Measurements from ENCODE around the gene TMOD1.

TMOD1 gene

DNA sequence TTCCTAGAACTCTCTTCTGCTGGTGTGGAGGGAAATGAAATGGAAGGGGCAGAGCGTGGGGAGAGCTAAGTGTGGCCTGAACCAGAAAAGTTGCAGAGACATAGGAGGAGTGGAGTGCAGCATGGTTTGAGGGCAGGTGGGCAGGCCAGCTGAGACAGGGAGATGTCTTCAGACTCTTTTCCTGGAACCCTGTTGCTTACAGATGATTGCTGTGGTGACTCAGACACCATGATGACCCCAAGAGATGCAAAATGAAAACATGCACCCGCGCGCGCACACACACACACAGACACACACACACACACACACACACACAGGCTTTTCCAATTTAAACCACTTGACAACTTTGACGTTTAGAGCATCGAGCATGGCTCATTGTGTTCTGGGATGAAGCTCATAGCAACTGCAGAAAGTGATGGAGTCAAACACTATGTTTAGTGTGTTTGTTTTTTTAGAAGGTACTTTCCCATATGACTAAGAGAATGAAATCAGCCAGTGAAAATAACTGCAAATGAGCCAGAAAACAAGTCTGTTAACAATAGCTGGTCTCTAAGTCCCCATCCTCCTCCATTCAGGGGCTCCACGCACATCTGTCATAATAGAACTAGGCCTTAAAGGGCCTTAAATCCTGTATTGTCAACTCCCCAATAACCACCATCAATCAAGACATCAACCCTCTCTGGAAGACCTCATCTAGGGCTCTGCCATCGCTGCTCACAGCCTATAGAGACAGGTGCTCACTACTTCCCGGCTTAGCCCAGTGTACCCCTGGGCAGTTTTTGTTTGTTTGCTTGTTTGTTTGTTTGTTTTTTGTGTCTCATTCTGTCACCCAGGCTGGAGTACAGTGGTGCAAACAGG, 9.6 kb downstream of the TMOD1 start:
- H3K9me3 ChIP-seq (ENCODE audit: control insufficient read depth, low read length), result no peaks in the 10 kb centered on the region
- DNase-seq (ENCODE audit: low read depth), result peak; percentile 26
- peaks cover 2% of the 10 kb centered on the region for H3K4me1 ChIP-seq (ENCODE audit: control insufficient read depth, insufficient read depth, low read length)
- no peak overlapping the region for H3K9ac ChIP-seq (ENCODE audit: low read length)
- H3K36me3 ChIP-seq (ENCODE audit: control insufficient read depth, insufficient read depth, low read length, severe bottlenecking), result no peaks in the 10 kb centered on the region
- peaks cover 13% of the 10 kb centered on the region for H3K27me3 ChIP-seq (replicated peaks; ENCODE audit: control insufficient read depth, insufficient read depth, low read length)
- no peak overlapping the region for H3K4me3 ChIP-seq (ENCODE audit: low read length)

DNA sequence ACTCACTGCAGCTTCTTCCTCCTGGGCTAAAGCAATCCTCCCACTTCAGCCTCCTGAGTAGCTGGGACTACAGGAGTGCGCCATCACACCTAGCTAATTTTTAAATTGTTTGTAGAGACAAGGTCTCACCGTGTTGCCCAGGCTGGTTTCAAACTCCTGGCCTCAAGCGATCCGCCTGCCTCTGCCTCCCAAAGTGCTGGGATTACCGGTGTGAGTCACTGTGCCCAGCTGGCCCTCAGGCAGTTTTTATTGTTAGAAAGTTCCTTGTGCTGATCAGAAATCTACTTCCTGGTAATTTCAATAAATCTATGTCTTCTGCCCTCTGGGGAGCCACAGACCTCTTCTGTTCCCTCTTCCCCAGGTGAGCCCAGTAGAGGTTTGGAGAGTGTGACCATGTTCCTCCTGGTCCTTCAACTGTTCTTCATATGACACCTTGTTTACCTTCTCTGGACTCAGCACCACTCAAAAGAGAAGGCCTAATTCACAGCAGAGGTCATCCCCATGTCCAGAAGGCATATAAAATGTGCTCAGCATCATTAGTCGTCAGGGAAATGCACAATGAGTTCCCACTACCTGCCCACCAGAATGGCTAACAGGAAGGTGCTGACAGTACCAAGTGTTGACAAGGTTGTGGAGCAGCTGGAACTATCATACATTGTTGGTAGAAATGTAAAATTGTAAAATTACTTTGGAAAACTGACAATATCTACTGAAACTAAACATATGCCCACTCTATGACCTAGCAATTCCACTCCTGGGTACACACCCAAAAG, 10.4 kb downstream of the TMOD1 start:
- Histone ChIP-seq H3K9ac (ENCODE audit: low read length) (no peak overlapping the region), H3K4me1 (ENCODE audit: control insufficient read depth, insufficient read depth, low read length) (peaks cover 2% of the 10 kb centered on the region), H3K36me3 (ENCODE audit: control insufficient read depth, insufficient read depth, low read length, severe bottlenecking) (no peaks in the 10 kb centered on the region), H3K9me3 (ENCODE audit: control insufficient read depth, low read length) (no peaks in the 10 kb centered on the region), H3K27me3 (replicated peaks; ENCODE audit: control insufficient read depth, insufficient read depth, low read length) (peaks cover 14% of the 10 kb centered on the region), H3K4me3 (ENCODE audit: low read length) (no peak overlapping the region)
- no peak for DNase-seq (ENCODE audit: low read depth)

DNA sequence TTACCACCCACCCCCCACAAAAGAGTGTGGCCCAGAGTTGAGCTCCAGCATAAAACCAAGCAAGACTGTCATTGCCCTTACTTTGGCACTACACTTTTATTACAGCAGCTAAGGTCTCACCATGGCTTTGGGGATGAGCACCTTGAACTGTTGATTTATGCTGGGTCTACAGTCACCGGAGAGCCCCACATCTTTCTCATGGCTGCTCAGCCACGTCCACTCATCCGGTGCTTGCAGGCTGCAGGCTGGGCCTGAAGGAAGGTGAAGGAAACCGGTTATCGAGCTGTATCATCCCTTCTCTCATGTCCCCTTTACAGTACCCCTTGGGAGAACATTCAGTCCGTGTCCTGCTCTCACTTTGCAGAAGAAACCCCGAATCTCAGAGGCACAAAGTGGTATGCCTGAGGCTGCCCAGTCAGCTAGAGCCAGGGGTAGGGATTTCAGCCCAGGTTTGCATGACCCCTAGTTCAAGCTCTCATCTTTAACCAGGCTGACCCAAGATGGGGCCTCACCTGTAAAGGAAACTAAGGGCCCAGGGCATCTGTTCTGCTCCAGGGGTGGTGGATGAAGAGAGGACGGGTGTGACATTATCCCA, 11.6 kb downstream of the TMOD1 start:
- H3K27me3 ChIP-seq (replicated peaks; ENCODE audit: control insufficient read depth, insufficient read depth, low read length), result peaks cover 14% of the 10 kb centered on the region
- H3K36me3 ChIP-seq (ENCODE audit: control insufficient read depth, insufficient read depth, low read length, severe bottlenecking), result no peaks in the 10 kb centered on the region
- H3K4me3 ChIP-seq (ENCODE audit: low read length), result no peak overlapping the region
- H3K9me3 ChIP-seq (ENCODE audit: control insufficient read depth, low read length), result no peaks in the 10 kb centered on the region
- peaks cover 2% of the 10 kb centered on the region for H3K4me1 ChIP-seq (ENCODE audit: control insufficient read depth, insufficient read depth, low read length)
- no peak for DNase-seq (ENCODE audit: low read depth)
- no peak overlapping the region for H3K9ac ChIP-seq (ENCODE audit: low read length)

DNA sequence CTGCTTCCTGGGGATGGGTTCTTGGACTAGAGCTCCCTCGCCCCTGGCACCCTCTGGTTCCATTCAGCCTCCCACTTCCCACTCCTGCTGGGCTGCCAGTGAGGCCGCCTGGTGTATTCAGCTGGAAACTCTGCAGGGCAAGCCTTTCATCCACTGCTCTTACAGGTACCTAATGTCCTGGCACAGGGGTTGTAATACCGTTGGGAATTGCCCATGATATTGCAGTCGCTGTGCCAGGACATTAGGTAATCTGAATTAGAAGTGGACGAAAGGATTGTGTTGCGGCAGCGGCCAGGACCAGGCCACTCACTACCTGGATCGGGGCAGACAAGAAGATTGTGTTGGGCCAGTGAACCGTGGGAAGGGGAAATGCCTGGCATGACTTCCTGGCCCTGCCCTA, 13.1 kb downstream of the TMOD1 start:
- Histone ChIP-seq H3K9ac (ENCODE audit: low read length) (no peak overlapping the region), H3K9me3 (ENCODE audit: control insufficient read depth, low read length) (no peaks in the 10 kb centered on the region), H3K4me1 (ENCODE audit: control insufficient read depth, insufficient read depth, low read length) (peaks cover 5% of the 10 kb centered on the region), H3K4me3 (ENCODE audit: low read length) (no peak overlapping the region), H3K36me3 (ENCODE audit: control insufficient read depth, insufficient read depth, low read length, severe bottlenecking) (no peaks in the 10 kb centered on the region), H3K27me3 (replicated peaks; ENCODE audit: control insufficient read depth, insufficient read depth, low read length) (peaks cover 14% of the 10 kb centered on the region)
- DNase-seq (ENCODE audit: low read depth), result no peak

DNA sequence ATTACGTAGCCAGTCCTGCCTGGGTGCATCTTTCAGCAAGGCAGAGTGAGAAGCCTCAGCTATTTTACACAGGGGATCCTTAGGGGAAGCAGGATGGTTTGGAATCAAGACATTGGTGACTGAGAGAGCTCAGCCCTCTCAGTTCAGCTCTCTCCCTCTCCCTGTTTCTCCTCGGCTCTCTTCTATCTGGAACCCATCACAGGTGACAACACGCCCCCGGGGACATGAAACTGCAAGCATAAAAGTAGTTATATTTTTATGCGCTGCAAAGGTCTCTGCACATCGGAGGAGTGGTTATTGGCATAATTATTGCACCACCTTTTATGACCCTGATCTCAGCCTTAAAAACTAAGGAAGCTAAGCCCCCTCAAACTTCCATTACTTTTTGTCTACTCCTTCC, 14.2 kb downstream of the TMOD1 start:
- Histone ChIP-seq H3K4me3 (ENCODE audit: low read length) (no peak overlapping the region), H3K27me3 (replicated peaks; ENCODE audit: control insufficient read depth, insufficient read depth, low read length) (peaks cover 14% of the 10 kb centered on the region), H3K4me1 (ENCODE audit: control insufficient read depth, insufficient read depth, low read length) (peaks cover 4% of the 10 kb centered on the region), H3K9ac (ENCODE audit: low read length) (no peak overlapping the region), H3K36me3 (ENCODE audit: control insufficient read depth, insufficient read depth, low read length, severe bottlenecking) (no peaks in the 10 kb centered on the region), H3K9me3 (ENCODE audit: control insufficient read depth, low read length) (no peaks in the 10 kb centered on the region)
- DNase-seq (ENCODE audit: low read depth), result no peak

DNA sequence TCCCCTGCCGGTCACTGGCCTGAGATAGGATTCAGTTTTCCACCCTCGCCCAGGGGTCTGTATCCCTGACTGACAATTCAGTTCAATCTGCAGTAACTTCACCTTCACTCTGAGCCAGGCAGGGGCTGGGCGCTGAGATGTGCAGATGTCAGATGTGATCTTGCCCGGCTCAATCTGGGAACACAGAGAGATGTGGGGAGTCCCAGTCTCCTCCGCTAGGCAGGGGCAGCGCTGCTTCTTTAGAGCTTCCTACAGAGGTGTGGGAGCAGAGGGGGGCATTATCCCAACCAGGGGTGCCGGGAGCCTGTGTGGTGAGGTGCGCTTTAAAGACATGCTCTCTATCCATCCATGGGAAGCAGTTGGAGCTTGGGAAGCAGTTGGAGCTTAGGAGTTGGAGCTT, 14.6 kb downstream of the TMOD1 start:
- no peak for DNase-seq (ENCODE audit: low read depth)
- no peaks in the 10 kb centered on the region for H3K36me3 ChIP-seq (ENCODE audit: control insufficient read depth, insufficient read depth, low read length, severe bottlenecking)
- peaks cover 3% of the 10 kb centered on the region for H3K4me1 ChIP-seq (ENCODE audit: control insufficient read depth, insufficient read depth, low read length)
- H3K4me3 ChIP-seq (ENCODE audit: low read length), result no peak overlapping the region
- no peak overlapping the region for H3K9ac ChIP-seq (ENCODE audit: low read length)
- H3K9me3 ChIP-seq (ENCODE audit: control insufficient read depth, low read length), result no peaks in the 10 kb centered on the region
- peaks cover 14% of the 10 kb centered on the region for H3K27me3 ChIP-seq (replicated peaks; ENCODE audit: control insufficient read depth, insufficient read depth, low read length)

DNA sequence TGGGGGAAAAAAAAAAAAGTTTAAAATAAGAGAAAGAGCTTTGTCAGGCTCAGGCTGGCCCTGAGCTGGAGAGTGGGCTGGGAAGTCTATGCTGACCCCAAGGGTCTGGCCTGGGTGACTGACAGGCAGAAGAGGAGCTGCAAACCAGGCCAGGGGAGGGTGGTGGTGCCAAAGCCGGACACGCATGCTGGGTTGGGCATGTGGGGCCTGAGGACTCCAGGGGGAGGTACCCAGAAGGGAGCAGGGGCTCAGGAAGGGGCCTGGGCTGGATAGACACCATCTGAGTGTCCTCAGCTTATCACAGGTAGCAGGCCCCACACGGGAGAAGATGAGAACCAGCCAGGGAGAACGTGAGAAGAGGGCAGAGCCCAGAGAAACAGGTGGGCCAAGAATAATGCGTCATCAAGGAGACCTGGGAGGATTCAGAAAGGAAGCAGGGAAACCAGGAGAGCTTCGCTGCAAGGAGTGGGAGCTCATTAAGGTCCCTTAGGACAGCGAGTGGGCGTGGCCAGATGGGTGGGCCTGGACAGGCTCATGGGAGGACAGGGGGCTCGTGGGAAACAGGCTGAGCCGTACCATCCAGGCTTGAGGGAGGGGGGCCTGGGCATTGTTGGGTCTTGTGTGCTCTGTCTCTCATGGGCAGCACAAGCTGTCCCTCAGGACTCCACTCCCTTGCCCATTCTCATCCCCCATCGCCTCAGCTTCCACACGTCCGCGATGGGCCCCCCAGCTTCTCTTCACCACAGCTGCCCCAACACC, 16.0 kb downstream of the TMOD1 start:
- Histone ChIP-seq H3K9me3 (ENCODE audit: control insufficient read depth, low read length) (no peaks in the 10 kb centered on the region), H3K27me3 (replicated peaks; ENCODE audit: control insufficient read depth, insufficient read depth, low read length) (peaks cover 14% of the 10 kb centered on the region), H3K4me1 (ENCODE audit: control insufficient read depth, insufficient read depth, low read length) (peaks cover 3% of the 10 kb centered on the region), H3K9ac (ENCODE audit: low read length) (no peak overlapping the region), H3K4me3 (ENCODE audit: low read length) (no peak overlapping the region), H3K36me3 (ENCODE audit: control insufficient read depth, insufficient read depth, low read length, severe bottlenecking) (no peaks in the 10 kb centered on the region)
- no peak for DNase-seq (ENCODE audit: low read depth)

DNA sequence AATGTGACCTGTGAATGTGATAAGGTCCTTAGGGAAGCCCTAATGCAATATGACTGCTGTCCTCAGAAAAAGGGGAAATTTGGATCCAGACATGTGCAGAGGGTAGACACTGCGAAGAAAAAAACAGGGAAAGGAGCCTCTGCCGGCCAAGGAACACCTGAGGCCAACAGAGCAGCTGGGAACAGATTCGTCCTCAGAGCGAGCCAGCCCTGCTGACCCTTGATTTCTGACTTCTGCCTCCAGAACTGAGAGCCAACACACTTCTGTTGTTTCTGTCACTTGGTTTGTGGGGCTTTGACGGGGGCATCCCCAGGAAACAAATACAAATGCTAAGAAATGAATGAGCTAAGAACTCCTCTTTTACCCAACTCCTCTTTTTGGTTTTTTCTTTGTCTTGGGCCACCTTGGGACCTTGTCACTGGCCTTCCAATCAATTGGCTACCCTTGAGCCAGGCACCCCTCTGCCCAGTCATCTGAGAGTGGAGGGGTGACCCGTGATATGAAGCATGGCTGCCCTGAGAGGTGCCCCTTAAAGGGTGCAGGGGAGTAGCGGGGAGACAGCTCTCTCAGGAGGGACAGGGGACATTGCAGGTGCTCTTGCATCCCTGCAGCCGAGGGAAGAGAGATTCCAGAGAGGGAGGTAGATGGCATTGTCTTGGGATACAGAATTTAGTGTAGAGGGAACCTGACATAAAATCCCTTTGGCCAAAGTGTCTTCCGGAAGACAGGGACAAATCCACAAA, 16.9 kb downstream of the TMOD1 start:
- no peak for DNase-seq (ENCODE audit: low read depth)
- Histone ChIP-seq H3K27me3 (replicated peaks; ENCODE audit: control insufficient read depth, insufficient read depth, low read length) (peaks cover 14% of the 10 kb centered on the region), H3K4me3 (ENCODE audit: low read length) (no peak overlapping the region), H3K9me3 (ENCODE audit: control insufficient read depth, low read length) (no peaks in the 10 kb centered on the region), H3K4me1 (ENCODE audit: control insufficient read depth, insufficient read depth, low read length) (peaks cover 3% of the 10 kb centered on the region), H3K9ac (ENCODE audit: low read length) (no peak overlapping the region), H3K36me3 (ENCODE audit: control insufficient read depth, insufficient read depth, low read length, severe bottlenecking) (no peaks in the 10 kb centered on the region)

DNA sequence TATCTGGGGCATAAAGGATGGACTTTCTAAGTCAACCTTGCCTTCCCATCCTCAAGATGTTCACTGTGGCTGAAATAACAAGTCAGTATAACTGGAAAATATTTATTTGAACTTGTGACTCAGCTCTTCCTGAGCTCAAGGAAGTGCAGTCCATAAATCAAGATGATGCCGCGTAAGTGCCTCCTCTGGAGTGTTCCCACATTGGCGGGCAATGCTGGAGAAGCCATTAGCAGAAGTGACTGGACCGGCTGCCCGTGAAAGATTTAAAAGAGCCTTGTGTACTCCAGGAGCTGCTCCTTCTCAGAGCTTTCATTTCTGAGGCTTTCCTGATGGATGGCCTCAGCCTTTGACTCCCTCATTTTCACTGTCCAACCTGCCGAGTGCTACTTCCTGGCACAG, 17.4 kb downstream of the TMOD1 start:
- Histone ChIP-seq H3K4me1 (ENCODE audit: control insufficient read depth, insufficient read depth, low read length) (peaks cover 3% of the 10 kb centered on the region), H3K9ac (ENCODE audit: low read length) (no peak overlapping the region), H3K4me3 (ENCODE audit: low read length) (no peak overlapping the region), H3K27me3 (replicated peaks; ENCODE audit: control insufficient read depth, insufficient read depth, low read length) (peaks cover 14% of the 10 kb centered on the region), H3K36me3 (ENCODE audit: control insufficient read depth, insufficient read depth, low read length, severe bottlenecking) (no peaks in the 10 kb centered on the region), H3K9me3 (ENCODE audit: control insufficient read depth, low read length) (no peaks in the 10 kb centered on the region)
- no peak for DNase-seq (ENCODE audit: low read depth)

DNA sequence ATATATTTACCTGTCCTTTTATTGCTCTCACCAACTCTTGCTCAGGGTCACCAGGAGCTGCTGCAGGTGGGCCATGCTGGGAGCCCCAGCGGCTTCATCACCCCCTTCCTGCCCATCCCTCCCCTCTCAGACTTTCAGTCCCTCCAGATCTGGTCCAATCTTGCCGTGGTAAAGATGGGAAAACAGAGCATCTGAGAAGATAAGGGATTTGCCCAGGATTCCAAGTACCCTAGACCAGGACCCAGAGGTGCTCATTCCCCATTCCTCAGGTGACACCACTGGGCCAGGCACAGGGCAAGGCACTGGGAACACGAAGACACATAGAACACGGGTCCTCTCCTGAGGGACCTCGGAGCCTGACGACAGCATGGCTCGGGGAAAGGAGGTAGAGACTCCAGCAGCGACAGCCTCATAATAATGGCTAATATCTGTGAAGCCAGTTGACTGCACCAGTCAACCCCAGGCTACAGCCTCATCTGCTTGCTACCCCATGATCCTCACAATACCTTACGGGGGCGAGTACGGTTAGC, 18.0 kb downstream of the TMOD1 start:
- DNase-seq (ENCODE audit: low read depth), result no peak

More for the DNA sequence above, 18.0 kb downstream of the TMOD1 start:
- Histone ChIP-seq H3K36me3 (ENCODE audit: control insufficient read depth, insufficient read depth, low read length, severe bottlenecking) (no peaks in the 10 kb centered on the region), H3K27me3 (replicated peaks; ENCODE audit: control insufficient read depth, insufficient read depth, low read length) (peaks cover 14% of the 10 kb centered on the region), H3K9ac (ENCODE audit: low read length) (no peak overlapping the region), H3K4me1 (ENCODE audit: control insufficient read depth, insufficient read depth, low read length) (peaks cover 3% of the 10 kb centered on the region), H3K9me3 (ENCODE audit: control insufficient read depth, low read length) (no peaks in the 10 kb centered on the region), H3K4me3 (ENCODE audit: low read length) (no peak overlapping the region)

Data from adipocyte (in vitro differentiated cells).